PC-9 (cell line): ENCODE data around the gene CNP.
"Not testable (repeated sequence)": the region's sequence is repeated elsewhere in the genome, so short reads cannot be mapped to it uniquely, and the experiment has no call there.

Experiments used
- CTCF ChIP-seq: fragments of 200-600 bp; sonication (generic); conservative IDR thresholded peaks from 2 replicates; pipeline ENCODE4 v1.6.1; 2017; ENCODE audit warnings: mixed run types, antibody characterized with exemption, mild to moderate bottlenecking, moderate library complexity
- EZH2 ChIP-seq: fragments of 200-600 bp; sonication (generic); IDR thresholded peaks from 2 replicates; pipeline ENCODE4 v1.8.0; 2017; ENCODE audit warnings: antibody characterized with exemption, low read depth

- not testable (repeated sequence) for TF ChIP-seq CTCF, EZH2
Observed at GRCh38 chr17:42013740-42014139, 47.1 kb downstream of the CNP start.
